HL-60 (cell line): ENCODE measurements around the gene LRIT2.

Experiments
- DNase-seq, 2 experiments: peaks; one replicate each; pipeline ENCODE4 v3.0.0-alpha.2; 2010 to 2020; ENCODE audit warnings: low read depth in 1 of 2, low spot score in 1 of 2
- H3K27ac ChIP-seq: fragments of 250-450 bp; sonication (Bioruptor Pico); replicated peaks from 2 replicates; pipeline ENCODE4 v1.5.1; 2020; ENCODE audit warnings: mild to moderate bottlenecking, moderate library complexity
- H3K27me3 ChIP-seq: fragments of 250-450 bp; sonication (Bioruptor Pico); 2 replicates; pipeline ENCODE4 v1.5.1; 2021; ENCODE audit warnings: mild to moderate bottlenecking, moderate library complexity; ENCODE audit not compliant: insufficient read depth, poor library complexity, severe bottlenecking
- H3K4me3 ChIP-seq: replicated peaks from 2 replicates; pipeline ENCODE4 v1.5.1; 2011; ENCODE audit warnings: mild to moderate bottlenecking, control low read depth, low read length; ENCODE audit not compliant: insufficient read depth
- GABPA ChIP-seq: IDR thresholded peaks from 2 replicates; pipeline ENCODE4 v1.6.1; 2012; ENCODE audit warnings: low read depth
- POLR2AphosphoS5 ChIP-seq: IDR thresholded peaks from 2 replicates; pipeline ENCODE4 v1.6.1; 2012; ENCODE audit warnings: low read depth
- SPI1 ChIP-seq: IDR thresholded peaks from 2 replicates; pipeline ENCODE4 v1.6.1; 2012; ENCODE audit warnings: low read depth, mild to moderate bottlenecking, borderline replicate concordance
- TF ChIP-seq, protein P1 (sequence below): IDR thresholded peaks from 2 replicates; pipeline ENCODE4 v1.6.1; 2012; ENCODE audit warnings: low read depth; ENCODE audit not compliant: insufficient replicate concordance
- TF ChIP-seq, protein P2 (sequence below): IDR thresholded peaks from one replicate; pipeline ENCODE4 v1.5.1; 2011; ENCODE audit warnings: low read length, control low read depth, inconsistent platforms; ENCODE audit not compliant: insufficient read depth

Gene LRIT2

DNA sequence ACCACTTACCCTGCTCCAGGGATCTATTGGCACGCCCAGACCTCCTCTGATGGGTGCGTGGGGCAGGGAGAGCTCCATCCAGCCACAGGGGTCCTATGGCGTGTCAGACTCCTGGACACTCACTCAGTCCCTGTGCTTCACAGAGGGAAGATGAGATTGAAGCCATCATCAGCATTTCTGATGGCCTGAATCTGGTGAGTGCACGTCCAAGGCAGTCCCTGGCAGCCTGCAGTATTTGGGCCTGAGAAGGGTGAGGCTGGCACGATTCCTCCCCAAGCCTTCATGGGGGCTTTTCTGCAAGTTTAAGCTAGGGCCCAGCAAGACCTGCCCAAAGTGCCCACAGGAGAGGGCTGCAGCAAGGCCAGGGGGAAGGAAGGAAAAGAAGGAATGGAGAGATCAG is 27.7 kb downstream of the LRIT2 start:
- DNase-seq: no peak
- TF ChIP-seq POLR2AphosphoS5 (no peak), SPI1 (no peak), GABPA (no peak)
- TF ChIP-seq, protein P1, sequence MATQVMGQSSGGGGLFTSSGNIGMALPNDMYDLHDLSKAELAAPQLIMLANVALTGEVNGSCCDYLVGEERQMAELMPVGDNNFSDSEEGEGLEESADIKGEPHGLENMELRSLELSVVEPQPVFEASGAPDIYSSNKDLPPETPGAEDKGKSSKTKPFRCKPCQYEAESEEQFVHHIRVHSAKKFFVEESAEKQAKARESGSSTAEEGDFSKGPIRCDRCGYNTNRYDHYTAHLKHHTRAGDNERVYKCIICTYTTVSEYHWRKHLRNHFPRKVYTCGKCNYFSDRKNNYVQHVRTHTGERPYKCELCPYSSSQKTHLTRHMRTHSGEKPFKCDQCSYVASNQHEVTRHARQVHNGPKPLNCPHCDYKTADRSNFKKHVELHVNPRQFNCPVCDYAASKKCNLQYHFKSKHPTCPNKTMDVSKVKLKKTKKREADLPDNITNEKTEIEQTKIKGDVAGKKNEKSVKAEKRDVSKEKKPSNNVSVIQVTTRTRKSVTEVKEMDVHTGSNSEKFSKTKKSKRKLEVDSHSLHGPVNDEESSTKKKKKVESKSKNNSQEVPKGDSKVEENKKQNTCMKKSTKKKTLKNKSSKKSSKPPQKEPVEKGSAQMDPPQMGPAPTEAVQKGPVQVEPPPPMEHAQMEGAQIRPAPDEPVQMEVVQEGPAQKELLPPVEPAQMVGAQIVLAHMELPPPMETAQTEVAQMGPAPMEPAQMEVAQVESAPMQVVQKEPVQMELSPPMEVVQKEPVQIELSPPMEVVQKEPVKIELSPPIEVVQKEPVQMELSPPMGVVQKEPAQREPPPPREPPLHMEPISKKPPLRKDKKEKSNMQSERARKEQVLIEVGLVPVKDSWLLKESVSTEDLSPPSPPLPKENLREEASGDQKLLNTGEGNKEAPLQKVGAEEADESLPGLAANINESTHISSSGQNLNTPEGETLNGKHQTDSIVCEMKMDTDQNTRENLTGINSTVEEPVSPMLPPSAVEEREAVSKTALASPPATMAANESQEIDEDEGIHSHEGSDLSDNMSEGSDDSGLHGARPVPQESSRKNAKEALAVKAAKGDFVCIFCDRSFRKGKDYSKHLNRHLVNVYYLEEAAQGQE: no peak
- TF ChIP-seq, protein P2, sequence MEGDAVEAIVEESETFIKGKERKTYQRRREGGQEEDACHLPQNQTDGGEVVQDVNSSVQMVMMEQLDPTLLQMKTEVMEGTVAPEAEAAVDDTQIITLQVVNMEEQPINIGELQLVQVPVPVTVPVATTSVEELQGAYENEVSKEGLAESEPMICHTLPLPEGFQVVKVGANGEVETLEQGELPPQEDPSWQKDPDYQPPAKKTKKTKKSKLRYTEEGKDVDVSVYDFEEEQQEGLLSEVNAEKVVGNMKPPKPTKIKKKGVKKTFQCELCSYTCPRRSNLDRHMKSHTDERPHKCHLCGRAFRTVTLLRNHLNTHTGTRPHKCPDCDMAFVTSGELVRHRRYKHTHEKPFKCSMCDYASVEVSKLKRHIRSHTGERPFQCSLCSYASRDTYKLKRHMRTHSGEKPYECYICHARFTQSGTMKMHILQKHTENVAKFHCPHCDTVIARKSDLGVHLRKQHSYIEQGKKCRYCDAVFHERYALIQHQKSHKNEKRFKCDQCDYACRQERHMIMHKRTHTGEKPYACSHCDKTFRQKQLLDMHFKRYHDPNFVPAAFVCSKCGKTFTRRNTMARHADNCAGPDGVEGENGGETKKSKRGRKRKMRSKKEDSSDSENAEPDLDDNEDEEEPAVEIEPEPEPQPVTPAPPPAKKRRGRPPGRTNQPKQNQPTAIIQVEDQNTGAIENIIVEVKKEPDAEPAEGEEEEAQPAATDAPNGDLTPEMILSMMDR: no peak
- Histone ChIP-seq H3K27me3 (peaks cover 33% of the 10 kb centered on the region), H3K4me3 (no peak overlapping the region), H3K27ac (no peak overlapping the region)

DNA sequence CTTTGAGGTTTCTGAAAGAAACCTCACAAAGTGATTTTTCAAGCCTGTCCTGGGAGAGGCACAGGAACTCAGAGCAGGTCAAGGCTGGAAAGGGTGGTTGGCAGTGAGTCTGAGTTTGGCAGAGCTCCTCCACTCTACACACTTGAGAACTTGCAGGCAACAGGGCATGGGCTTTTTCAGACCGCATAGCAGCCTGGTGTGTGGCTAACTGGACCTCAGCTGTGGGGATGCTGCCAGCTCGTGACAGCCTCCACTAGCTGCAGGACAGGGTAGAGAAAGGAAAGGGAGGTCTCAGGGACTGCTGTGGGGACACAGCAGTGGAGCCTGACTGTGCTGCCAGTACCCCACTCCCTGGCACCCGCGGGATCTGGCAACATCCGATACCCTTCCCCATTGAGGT is 28.4 kb downstream of the LRIT2 start:
- no peak for TF ChIP-seq GABPA
- no peak for DNase-seq
- Histone ChIP-seq H3K4me3 (no peak overlapping the region), H3K27me3 (peaks cover 33% of the 10 kb centered on the region), H3K27ac (no peak overlapping the region)

DNA sequence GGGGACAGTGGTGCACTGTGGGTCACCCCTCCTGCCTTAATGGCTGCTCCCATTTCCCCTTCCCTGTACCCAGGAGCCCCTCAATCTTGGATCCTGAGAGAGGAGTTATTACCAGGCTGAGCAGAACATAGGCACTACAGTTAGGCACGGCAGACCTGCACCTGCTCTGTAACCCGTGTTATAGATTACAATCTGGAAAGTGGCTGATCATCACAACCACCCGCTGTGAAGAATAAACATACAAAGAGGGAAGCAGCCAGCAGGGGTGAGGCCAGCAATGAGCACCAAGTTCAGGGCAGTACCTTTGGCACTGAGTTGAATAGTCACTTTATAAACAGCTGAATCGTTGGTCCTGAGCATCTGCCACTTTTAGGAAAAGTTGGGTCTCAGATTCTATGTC is 29.3 kb downstream of the LRIT2 start:
- TF ChIP-seq, protein P1: no peak
- TF ChIP-seq POLR2AphosphoS5 (no peak), SPI1 (no peak), GABPA (no peak)
- TF ChIP-seq, protein P2: no peak
- Histone ChIP-seq H3K27me3 (peaks cover 33% of the 10 kb centered on the region), H3K4me3 (no peak overlapping the region), H3K27ac (no peak overlapping the region)
- no peak for DNase-seq

DNA sequence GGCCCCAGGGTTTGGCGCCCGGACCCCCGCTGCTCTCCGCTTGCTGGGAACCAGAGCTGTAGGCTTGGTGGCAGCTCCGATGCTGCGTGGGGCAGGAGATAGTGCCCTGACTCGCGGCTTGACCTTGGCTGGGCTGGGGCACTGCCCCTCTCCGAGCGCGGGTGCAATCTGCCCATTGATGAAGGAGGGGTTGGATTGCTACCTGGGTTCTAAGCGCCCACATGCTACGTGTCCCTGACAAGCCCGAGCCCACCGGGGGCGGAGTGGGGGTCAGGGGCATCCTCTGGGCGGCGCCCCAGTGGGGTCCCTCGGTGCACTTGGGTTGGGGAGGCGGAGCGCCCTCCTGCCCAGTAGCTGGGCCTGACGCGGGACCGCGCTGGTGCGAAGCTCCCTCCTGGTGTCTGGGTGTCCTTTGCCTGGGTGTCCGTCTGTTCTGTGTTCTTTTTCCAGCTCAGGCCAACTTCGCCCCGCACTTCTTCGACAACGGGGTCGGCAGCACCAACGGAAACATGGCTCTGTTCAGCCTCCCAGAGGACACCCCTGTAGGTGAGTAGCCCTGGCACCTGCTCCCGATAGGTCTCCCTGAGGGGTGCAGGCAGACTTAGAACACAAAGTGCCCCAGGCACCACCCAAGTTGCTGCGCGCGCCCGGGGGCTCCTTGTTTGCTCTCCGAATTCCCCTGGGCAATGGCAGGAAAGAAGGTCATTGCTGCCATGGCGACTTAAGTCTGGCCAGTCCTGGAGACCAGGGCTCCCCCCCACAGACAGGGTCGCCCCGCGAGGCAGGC is 30.1 kb downstream of the LRIT2 start:
- no peak for DNase-seq
- TF ChIP-seq GABPA (no peak), POLR2AphosphoS5 (no peak), SPI1 (no peak)
- TF ChIP-seq, protein P1: no peak
- TF ChIP-seq, protein P2: no peak
- H3K27ac ChIP-seq: no peak overlapping the region
- H3K4me3 ChIP-seq: no peak overlapping the region
- H3K27me3 ChIP-seq: peaks cover 33% of the 10 kb centered on the region
